Nephron progenitor cell (in vitro differentiated cells): ENCODE data around the gene LRBA.

ENCODE experiments used
- DNase-seq: peaks from one replicate; pipeline ENCODE4 v3.0.0; 2021
- H3K27ac Mint-ChIP-seq: 2 replicates; pipeline ENCODE4 v1.8.0; 2021; ENCODE audit warnings: mild to moderate bottlenecking, moderate library complexity, mixed read lengths
- H3K27me3 Mint-ChIP-seq: 2 replicates; pipeline ENCODE4 v1.8.0; 2021; ENCODE audit warnings: mild to moderate bottlenecking, low read depth, mixed read lengths; ENCODE audit not compliant: poor library complexity
- H3K36me3 Mint-ChIP-seq: 2 replicates; pipeline ENCODE4 v1.8.0; 2021; ENCODE audit warnings: low read depth, mixed read lengths
- H3K4me1 Mint-ChIP-seq: 2 replicates; pipeline ENCODE4 v1.8.0; 2021; ENCODE audit warnings: mixed read lengths
- H3K4me3 Mint-ChIP-seq: 2 replicates; pipeline ENCODE4 v1.8.0; 2021; ENCODE audit warnings: mild to moderate bottlenecking, moderate library complexity, mixed read lengths
- H3K9me3 Mint-ChIP-seq: 2 replicates; pipeline ENCODE4 v1.8.0; 2021; ENCODE audit warnings: mild to moderate bottlenecking, moderate library complexity, mixed read lengths
- CTCF ChIP-seq: fragments of 200-600 bp; sonication (generic); IDR thresholded peaks from 2 replicates; pipeline ENCODE4 v1.5.0; 2021; ENCODE audit warnings: antibody characterized with exemption

The LRBA gene

GRCh38 chr4:150976478-150977118 lies 38.5 kb downstream of the LRBA start:
- Mint-ChIP-seq H3K27ac (peak overlapping the region; percentile 36), H3K36me3 (peaks cover 32% of the 10 kb centered on the region), H3K27me3 (peaks cover 6% of the 10 kb centered on the region), H3K4me1 (peaks cover 36% of the 10 kb centered on the region), H3K9me3 (peaks cover 14% of the 10 kb centered on the region), H3K4me3 (no peak overlapping the region)
- DNase-seq: no peak
- no peak for TF ChIP-seq CTCF

- Mint-ChIP-seq H3K4me3 (no peak overlapping the region), H3K27me3 (peaks cover 6% of the 10 kb centered on the region), H3K27ac (no peak overlapping the region)
Measured at GRCh38 chr4:150974750-150975149, 40.3 kb downstream of the LRBA start.

GRCh38 chr4:150974252-150974640 lies 40.8 kb downstream of the LRBA start:
- Mint-ChIP-seq H3K36me3 (peaks cover 20% of the 10 kb centered on the region), H3K4me1 (peaks cover 36% of the 10 kb centered on the region), H3K9me3 (peaks cover 14% of the 10 kb centered on the region), H3K4me3 (no peak overlapping the region), H3K27me3 (peaks cover 6% of the 10 kb centered on the region), H3K27ac (peak overlapping the region; percentile 82)
- no peak for TF ChIP-seq CTCF
- no peak for DNase-seq

More at GRCh38 chr4:150974750-150975149, 40.3 kb downstream of the LRBA start:
- peaks cover 36% of the 10 kb centered on the region for H3K4me1 Mint-ChIP-seq
- DNase-seq: no peak
- no peak for TF ChIP-seq CTCF
- H3K9me3 Mint-ChIP-seq: peaks cover 14% of the 10 kb centered on the region
- H3K36me3 Mint-ChIP-seq: peaks cover 21% of the 10 kb centered on the region

GRCh38 chr4:150973626-150974251 lies 41.3 kb downstream of the LRBA start:
- peaks cover 17% of the 10 kb centered on the region for H3K36me3 Mint-ChIP-seq
- no peak overlapping the region for H3K4me3 Mint-ChIP-seq
- no peak for DNase-seq
- peaks cover 11% of the 10 kb centered on the region for H3K9me3 Mint-ChIP-seq
- no peak for TF ChIP-seq CTCF
- peaks cover 6% of the 10 kb centered on the region for H3K27me3 Mint-ChIP-seq
- peaks cover 36% of the 10 kb centered on the region for H3K4me1 Mint-ChIP-seq
- H3K27ac Mint-ChIP-seq: peak overlapping the region; percentile 82

- Mint-ChIP-seq H3K36me3 (peaks cover 6% of the 10 kb centered on the region), H3K4me3 (no peak overlapping the region), H3K27me3 (peaks cover 2% of the 10 kb centered on the region), H3K4me1 (peaks cover 36% of the 10 kb centered on the region), H3K9me3 (peaks cover 4% of the 10 kb centered on the region), H3K27ac (no peak overlapping the region)
- no peak for TF ChIP-seq CTCF
- no peak for DNase-seq
Measured at GRCh38 chr4:150972592-150972991, 42.5 kb downstream of the LRBA start.

- no peak overlapping the region for H3K27ac Mint-ChIP-seq
- DNase-seq: no peak
- H3K4me3 Mint-ChIP-seq: no peak overlapping the region
- peaks cover 4% of the 10 kb centered on the region for H3K9me3 Mint-ChIP-seq
- H3K4me1 Mint-ChIP-seq: peaks cover 36% of the 10 kb centered on the region
- H3K27me3 Mint-ChIP-seq: peaks cover 2% of the 10 kb centered on the region
- no peak for TF ChIP-seq CTCF
- H3K36me3 Mint-ChIP-seq: peaks cover 12% of the 10 kb centered on the region
Measured at GRCh38 chr4:150971901-150972300, 43.2 kb downstream of the LRBA start.
